Naive thymus-derived CD4-positive, alpha-beta T cell (primary cell): ENCODE measurements around the gene CYGB. TPM values are rescaled to one million over a fixed set of nuclear protein-coding genes. Genes with fewer than 3 reads are reported as not detected.
"Not testable (repeated sequence)": the region's sequence is repeated elsewhere in the genome, so short reads cannot be mapped to it uniquely, and the experiment has no call there.

ENCODE experiments used
- ATAC-seq: fragments of 150-1000 bp; cut with Tn5 transposase; 2 replicates; pipeline ENCODE4 v1.10.0; 2021; ENCODE audit warnings: mild to moderate bottlenecking, moderate library complexity
- CTCF ChIA-PET: fragments of 350-600 bp; sonication (Branson Sonifier 250); formaldehyde crosslinking; loops from one replicate; lab custom pipeline; 2021; ENCODE audit warnings: antibody characterized with exemption; lab: Charles Lee
- POLR2A ChIA-PET: fragments of 350-600 bp; sonication (Branson Sonifier 250); formaldehyde crosslinking; loops from one replicate; lab custom pipeline; 2021; ENCODE audit warnings: antibody characterized with exemption, inconsistent platforms; lab: Charles Lee
- DNase-seq, 9 donors: peaks; one replicate each; pipeline versions ENCODE4 v3.0.0 to v3.0.0-alpha.2; 2020 to 2022; ENCODE audit warnings: mixed read lengths in 1 of 9
- H3K27ac ChIP-seq: one replicate; pipeline ENCODE4 v1.7.0; 2013; ENCODE audit warnings: mild to moderate bottlenecking, low read depth, low read length, moderate library complexity
- H3K27me3 ChIP-seq, 2 donors: one replicate each; pipeline ENCODE4 v1.7.0; 2013; ENCODE audit warnings: low read length in 2 of 2, mild to moderate bottlenecking in 2 of 2, moderate library complexity in 2 of 2; ENCODE audit not compliant: control insufficient read depth in 2 of 2, insufficient read depth in 2 of 2
- H3K36me3 ChIP-seq, 3 experiments: 1 replicate in 2 of 3; 2 replicates in 1 of 3; pipeline ENCODE4 v1.7.0; 2013; ENCODE audit warnings: low read length in 3 of 3, mild to moderate bottlenecking in 3 of 3, moderate library complexity in 1 of 3; ENCODE audit not compliant: insufficient read depth in 3 of 3, control insufficient read depth in 2 of 3
- H3K4me1 ChIP-seq, 2 donors: one replicate each; pipeline ENCODE4 v1.7.0; 2013; ENCODE audit warnings: low read length in 2 of 2, mild to moderate bottlenecking in 2 of 2, moderate library complexity in 1 of 2; ENCODE audit not compliant: control insufficient read depth in 2 of 2, insufficient read depth in 2 of 2
- H3K4me3 ChIP-seq: 2 replicates; pipeline ENCODE4 v1.7.0; 2013; ENCODE audit warnings: mild to moderate bottlenecking, low read length
- H3K9me3 ChIP-seq, 3 experiments: 1 replicate in 2 of 3; 2 replicates in 1 of 3; pipeline ENCODE4 v1.7.0; 2013; ENCODE audit warnings: low read length in 3 of 3; ENCODE audit not compliant: control insufficient read depth in 2 of 3
- H3K27ac Mint-ChIP-seq, 9 donors: one replicate each; pipeline ENCODE4 v1.8.0; 2020 to 2022; ENCODE audit warnings: mixed read lengths in 9 of 9, mild to moderate bottlenecking in 8 of 9, moderate library complexity in 5 of 9, inconsistent platforms in 2 of 9
- H3K27me3 Mint-ChIP-seq, 5 donors: one replicate each; pipeline ENCODE4 v1.8.0; 2021 to 2022; ENCODE audit warnings: mixed read lengths in 5 of 5, mild to moderate bottlenecking in 1 of 5
- H3K36me3 Mint-ChIP-seq, 5 donors: one replicate each; pipeline ENCODE4 v1.8.0; 2020 to 2022; ENCODE audit warnings: mixed read lengths in 5 of 5, mild to moderate bottlenecking in 3 of 5, inconsistent platforms in 1 of 5
- H3K4me1 Mint-ChIP-seq, 7 donors: one replicate each; pipeline ENCODE4 v1.8.0; 2020 to 2022; ENCODE audit warnings: mixed read lengths in 7 of 7, mild to moderate bottlenecking in 3 of 7, inconsistent platforms in 1 of 7
- H3K4me3 Mint-ChIP-seq, 10 donors: one replicate each; pipeline ENCODE4 v1.8.0; 2020 to 2022; ENCODE audit warnings: mild to moderate bottlenecking in 10 of 10, mixed read lengths in 10 of 10, moderate library complexity in 6 of 10, inconsistent platforms in 2 of 10
- H3K9me3 Mint-ChIP-seq, 11 donors: one replicate each; pipeline ENCODE4 v1.8.0; 2020 to 2022; ENCODE audit warnings: mixed read lengths in 11 of 11, mild to moderate bottlenecking in 4 of 11, inconsistent platforms in 1 of 11, moderate library complexity in 1 of 11
- intact Hi-C, 2 donors: fragments of 100-400 bp; cut with micrococcal nuclease; formaldehyde crosslinking; loops; one replicate each; pipeline ENCODE4 v1.15.1; 2023
- polyA plus RNA-seq, 2 donors: library from polyadenylated mRNA; unstranded; fragments of 300-500 nt; fragmentation: Illumina TruSeq; gene quantifications; one replicate each; pipeline ENCODE4 v1.2.3, GENCODE V29; 2021
- total RNA-seq, 6 experiments: library from RNA in 5 of 6; stranded (reverse) in 5 of 6; gene quantifications; 1 replicate in 5 of 6; 2 replicates in 1 of 6; pipeline ENCODE4 v1.2.3 and lab custom pipeline; 2021 to 2026

CYGB gene
- total and polyA plus RNA-seq, 7 experiments from 2014 or later: 0.33 to 0.35 TPM; not detected in 5

DNA sequence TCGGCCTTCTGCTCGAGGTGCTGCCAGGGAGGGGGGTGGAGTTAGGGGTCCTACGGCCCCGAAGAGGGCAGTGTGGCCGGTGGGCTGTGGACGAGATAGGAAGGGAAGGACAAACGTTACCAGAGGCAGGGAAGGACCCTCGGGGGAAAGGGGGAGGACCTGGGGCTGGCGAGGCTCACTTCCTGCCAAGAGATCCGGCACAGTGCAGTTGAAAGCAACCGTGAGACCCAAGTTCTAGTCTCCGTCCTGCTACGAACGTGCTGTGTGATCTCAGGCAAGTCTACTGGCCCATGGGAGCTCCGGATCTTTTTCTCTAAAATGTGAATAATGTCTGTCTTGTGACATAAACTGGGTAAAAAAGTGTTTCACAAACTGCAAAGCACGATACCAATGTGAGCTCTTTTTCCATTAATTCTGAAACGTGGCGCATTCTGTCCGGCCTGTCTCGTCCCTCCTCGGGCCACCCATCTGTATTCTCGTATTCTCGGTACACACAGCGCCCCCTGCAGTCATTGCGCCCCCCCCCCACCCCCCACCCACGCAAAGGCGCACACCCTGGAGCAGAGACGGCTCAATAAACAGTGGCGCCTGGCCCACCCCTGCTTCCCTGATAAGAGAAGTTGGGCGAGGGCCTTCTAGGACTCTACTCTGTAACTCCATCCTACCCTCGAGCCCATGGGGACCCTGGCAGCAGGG lies 8.8 kb downstream of the CYGB start:
- Histone ChIP-seq H3K27ac (peak overlapping the region; percentile 78), H3K9me3 (no peaks in the 10 kb centered on the region), H3K36me3 (no peaks in the 10 kb centered on the region), H3K27me3 (no peaks in the 10 kb centered on the region), H3K4me1 (peaks cover 8 to 31% of the 10 kb centered on the region in 2 donors), H3K4me3 (peak overlapping the region; percentile 35)
- Mint-ChIP-seq H3K27me3 (peaks cover 0 to 6% (median 0%) of the 10 kb centered on the region in 5 donors), H3K27ac (peak overlapping the region in 8 of 9 donors; percentile 79 to 94 (median 86)), H3K4me1 (peaks cover 7 to 42% (median 35%) of the 10 kb centered on the region in 7 donors), H3K4me3 (peak overlapping the region in 9 of 10 donors; percentile 8 to 81 (median 72)), H3K36me3 (no peaks in the 10 kb centered on the region), H3K9me3 (no peaks in the 10 kb centered on the region)
- CTCF ChIA-PET: interaction anchor here (0.6 to 1.9 kb wide), 5 partner anchors 18 to 96 kb away, joined by 3 to 7 read pairs (median 6); no protein-coding TSS in a partner anchor
- POLR2A ChIA-PET: interaction anchor here (0.7 to 3.5 kb wide), 7 partner anchors 13 to 198 kb away, joined by 3 to 18 read pairs (median 3); partner anchors contain the start of genes JMJD6 and METTL23
- DNase-seq (peak in 1 of 9 donors; percentile 16), ATAC-seq (no peak)
- intact Hi-C loops: loop anchor here in 1 of 2 donors (1.0 kb wide), 1 partner anchor 13 kb away; no protein-coding TSS in a partner anchor

DNA sequence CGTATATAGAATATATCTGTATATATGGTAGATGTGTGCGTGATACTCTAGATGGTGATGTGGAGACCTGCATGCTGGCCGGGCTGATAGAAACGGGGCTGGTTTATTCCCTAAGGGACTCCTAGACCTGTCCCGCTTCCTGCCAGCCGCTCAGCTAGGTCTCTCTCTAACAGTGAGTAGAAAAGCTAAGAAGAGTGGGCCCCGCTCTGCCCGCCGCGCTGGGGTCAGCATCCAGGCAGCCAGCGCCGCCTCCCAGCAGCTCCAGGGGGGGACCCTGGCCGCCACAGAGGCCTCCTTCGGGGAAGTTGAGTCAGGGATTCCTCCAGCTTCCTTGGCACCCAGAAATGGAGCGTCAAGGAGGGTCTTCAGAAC lies 9.4 kb downstream of the CYGB start:
- peaks cover 0 to 7% (median 0%) of the 10 kb centered on the region in 5 donors for H3K27me3 Mint-ChIP-seq
- H3K4me3 Mint-ChIP-seq: peak overlapping the region in 9 of 10 donors; percentile 62 to 81 (median 72)
- DNase-seq: no peak
- peak overlapping the region; percentile 35 for H3K4me3 ChIP-seq
- intact Hi-C loops: loop anchor here in 1 of 2 donors (1.0 kb wide), 1 partner anchor 13 kb away; no protein-coding TSS in a partner anchor
- ATAC-seq: peak; percentile 31
- H3K36me3 ChIP-seq: no peaks in the 10 kb centered on the region
- H3K9me3 ChIP-seq: no peaks in the 10 kb centered on the region
- ChIA-PET CTCF (interaction anchor here (0.6 to 1.9 kb wide), 5 partner anchors 16 to 97 kb away, joined by 3 to 7 read pairs (median 5); no protein-coding TSS in a partner anchor), POLR2A (interaction anchor here (0.6 to 3.5 kb wide), 5 partner anchors 12 to 198 kb away, joined by 3 to 18 read pairs (median 6); partner anchors contain the start of genes JMJD6, METTL23 and PRCD)
- H3K27me3 ChIP-seq: no peaks in the 10 kb centered on the region
- H3K27ac ChIP-seq: peak overlapping the region; percentile 78
- H3K27ac Mint-ChIP-seq: peak overlapping the region in 8 of 9 donors; percentile 78 to 94 (median 86)
- no peaks in the 10 kb centered on the region for H3K36me3 Mint-ChIP-seq
- H3K9me3 Mint-ChIP-seq: no peaks in the 10 kb centered on the region
- H3K4me1 ChIP-seq: peaks cover 8 to 36% of the 10 kb centered on the region in 2 donors
- peaks cover 11 to 47% (median 40%) of the 10 kb centered on the region in 7 donors for H3K4me1 Mint-ChIP-seq

- intact Hi-C loops: loop anchor here in 1 of 2 donors (1.0 kb wide), 1 partner anchor 12 kb away; no protein-coding TSS in a partner anchor
- CTCF ChIA-PET: interaction anchor here (0.6 to 1.9 kb wide), 5 partner anchors 16 to 97 kb away, joined by 3 to 7 read pairs (median 3); no protein-coding TSS in a partner anchor
- no peaks in the 10 kb centered on the region for H3K36me3 Mint-ChIP-seq
- ATAC-seq (peak; percentile 78), DNase-seq (peak in 7 of 9 donors; percentile 39 to 64 (median 61))
- H3K4me3 Mint-ChIP-seq: peak overlapping the region; percentile 15 to 81 (median 72)
- Histone ChIP-seq H3K4me3 (peak overlapping the region; percentile 43), H3K4me1 (peaks cover 12 to 41% of the 10 kb centered on the region in 2 donors), H3K27me3 (no peaks in the 10 kb centered on the region), H3K9me3 (no peaks in the 10 kb centered on the region), H3K36me3 (no peaks in the 10 kb centered on the region), H3K27ac (peak overlapping the region; percentile 58)
- peaks cover 0 to 10% (median 0%) of the 10 kb centered on the region in 5 donors for H3K27me3 Mint-ChIP-seq
- H3K27ac Mint-ChIP-seq: peak overlapping the region in 8 of 9 donors; percentile 68 to 94 (median 84)
- POLR2A ChIA-PET: interaction anchor here (0.6 to 3.5 kb wide), 4 partner anchors 12 to 22 kb away, joined by 3 to 18 read pairs (median 5); partner anchors contain the start of gene PRCD
- H3K4me1 Mint-ChIP-seq: peaks cover 14 to 50% (median 43%) of the 10 kb centered on the region in 7 donors
- H3K9me3 Mint-ChIP-seq: no peaks in the 10 kb centered on the region
Measured at GRCh38 chr17:76527430-76528111, 9.9 kb downstream of the CYGB start.

- H3K27ac Mint-ChIP-seq: peak overlapping the region in 7 of 9 donors; percentile 24 to 92 (median 85)
- H3K27ac ChIP-seq, H3K9me3 ChIP-seq, H3K36me3 Mint-ChIP-seq, DNase-seq, H3K27me3 Mint-ChIP-seq, H3K4me3 ChIP-seq, ATAC-seq, H3K9me3 Mint-ChIP-seq, H3K27me3 ChIP-seq, intact Hi-C loops, H3K36me3 ChIP-seq: not testable (repeated sequence)
- peak overlapping the region; percentile 7 to 81 (median 44) for H3K4me3 Mint-ChIP-seq
- ChIA-PET CTCF (interaction anchor here (1.1 to 1.9 kb wide), 2 partner anchors 20 to 31 kb away, joined by 3 to 6 read pairs; no protein-coding TSS in a partner anchor), POLR2A (interaction anchor here (0.8 to 3.5 kb wide), 3 partner anchors 11 to 18 kb away, joined by 3 to 18 read pairs (median 4); partner anchors contain the start of gene PRCD)
- H3K4me1 Mint-ChIP-seq: peaks cover 14 to 50% (median 42%) of the 10 kb centered on the region in 7 donors
- peaks cover 12 to 41% of the 10 kb centered on the region in 2 donors for H3K4me1 ChIP-seq
Measured at GRCh38 chr17:76527016-76527415, 10.5 kb downstream of the CYGB start.

DNA sequence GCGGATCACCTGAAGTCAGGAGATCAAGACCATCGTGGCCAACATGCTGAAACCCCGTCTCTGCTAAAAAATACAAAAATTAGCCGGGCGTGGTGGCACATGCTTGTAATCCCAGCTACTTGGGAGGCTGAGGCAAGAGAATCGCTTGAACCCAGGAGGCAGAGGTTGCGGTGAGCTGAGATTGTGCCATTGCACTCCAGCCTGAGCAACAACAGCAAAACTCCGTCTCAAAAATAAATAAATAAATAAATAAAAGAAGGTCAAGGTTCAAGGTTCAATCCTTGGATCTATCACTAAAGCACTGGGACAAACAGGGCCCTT lies 12.0 kb downstream of the CYGB start:
- ChIA-PET CTCF (interaction anchor here (3.7 to 5.7 kb wide), 2 partner anchors 20 to 156 kb away, joined by 20 to 62 read pairs; no protein-coding TSS in a partner anchor), POLR2A (interaction anchor here (1.2 to 1.4 kb wide), 2 partner anchors 146 to 201 kb away, joined by 3 read pairs; partner anchors contain the start of genes JMJD6 and METTL23)
- H3K4me3 Mint-ChIP-seq, ATAC-seq, H3K9me3 ChIP-seq, H3K27me3 ChIP-seq, intact Hi-C loops, H3K36me3 ChIP-seq, H3K36me3 Mint-ChIP-seq, H3K9me3 Mint-ChIP-seq, H3K4me3 ChIP-seq, H3K27ac ChIP-seq, DNase-seq: not testable (repeated sequence)
- H3K4me1 Mint-ChIP-seq: peaks cover 18 to 45% (median 37%) of the 10 kb centered on the region in 7 donors
- peaks cover 12 to 41% of the 10 kb centered on the region in 2 donors for H3K4me1 ChIP-seq
- H3K27ac Mint-ChIP-seq: peak overlapping the region in 1 of 9 donors; percentile 65
- peaks cover 0 to 11% (median 0%) of the 10 kb centered on the region in 5 donors for H3K27me3 Mint-ChIP-seq
